ENCODE measurements around the gene GYPE. TPM values are rescaled to one million over a fixed set of nuclear protein-coding genes. Genes with fewer than 3 reads are reported as not detected.

Gene GYPE
- total RNA-seq: 0.43 and 2.1 TPM in 2 replicates

DNA sequence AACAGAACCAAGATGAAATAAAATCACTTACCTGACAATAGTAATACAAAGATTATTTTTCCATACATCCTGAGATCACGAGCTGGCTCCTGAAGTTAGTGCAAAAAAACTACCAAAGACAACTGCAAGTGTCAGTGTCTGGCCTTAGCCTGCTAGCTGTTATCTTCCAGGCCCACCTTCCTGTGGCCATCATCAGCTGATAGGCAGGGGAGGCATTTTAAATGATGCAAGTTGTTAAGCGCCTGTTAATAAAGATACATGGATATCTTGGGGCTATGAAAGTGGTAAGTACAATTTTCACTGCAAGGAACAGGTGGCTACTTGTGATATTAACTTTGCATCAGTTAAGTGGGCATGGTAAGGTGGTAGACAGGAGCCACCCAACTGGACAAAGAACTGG is at the start of gene GYPE:
Gene GYPE (minus strand): TSS at position 120 of the 400 bp plus-strand sequence. CDS start 52 bp downstream, at position 68.

Other genes with a start within 250 kb of the GYPE start
- gene FREM3, start 204.9 kb downstream of the GYPE start, total RNA-seq: 0.03 and 0.07 TPM in 2 replicates
- gene GYPB, start 113.8 kb upstream of the GYPE start, total RNA-seq: not detected in 2 replicates
- not detected in 2 replicates for gene GYPA, start 235.2 kb upstream of the GYPE start, total RNA-seq

Data from smooth muscle cell of the pulmonary artery (primary cell).